Kidney tubule cell (primary cell): ENCODE measurements around the gene UBE2I.
"Not testable (repeated sequence)": the region's sequence is repeated elsewhere in the genome, so short reads cannot be mapped to it uniquely, and the experiment has no call there.

ENCODE experiments used
- DNase-seq: peaks from one replicate; pipeline ENCODE4 v3.0.0-alpha.2; 2018; ENCODE audit warnings: low spot score

Gene UBE2I

GRCh38 chr16:1314399-1315068 lies 5.1 kb downstream of the UBE2I start:
- DNase-seq = no peak

GRCh38 chr16:1315081-1316032 lies 5.9 kb downstream of the UBE2I start:
- DNase-seq = no peak

GRCh38 chr16:1316033-1316405 lies 6.6 kb downstream of the UBE2I start:
- DNase-seq = no peak

GRCh38 chr16:1317479-1318267 lies 8.2 kb downstream of the UBE2I start:
- DNase-seq = no peak

GRCh38 chr16:1318268-1318545 lies 8.8 kb downstream of the UBE2I start:
- DNase-seq = no peak

DNA sequence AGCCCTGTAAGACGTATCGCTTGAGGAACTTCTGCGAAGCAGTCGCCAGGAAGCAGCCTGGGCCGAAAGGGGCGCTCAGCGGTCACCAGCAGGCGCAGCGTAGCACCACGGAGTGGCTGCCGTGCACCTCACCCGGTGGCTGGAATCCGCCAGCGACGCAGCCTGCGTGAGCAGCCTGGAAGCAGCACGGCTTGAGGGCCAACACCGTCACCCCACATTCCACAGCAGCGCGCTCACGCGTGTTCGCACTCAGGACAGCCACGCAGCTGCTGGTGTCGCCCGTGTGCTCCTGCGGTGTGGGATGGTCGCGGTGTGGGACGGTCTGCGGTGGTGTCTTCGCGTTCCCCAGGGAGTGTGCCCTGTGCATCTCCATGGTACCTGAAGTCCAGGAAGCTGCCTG lies 9.6 kb downstream of the UBE2I start:
- no peak for DNase-seq

DNA sequence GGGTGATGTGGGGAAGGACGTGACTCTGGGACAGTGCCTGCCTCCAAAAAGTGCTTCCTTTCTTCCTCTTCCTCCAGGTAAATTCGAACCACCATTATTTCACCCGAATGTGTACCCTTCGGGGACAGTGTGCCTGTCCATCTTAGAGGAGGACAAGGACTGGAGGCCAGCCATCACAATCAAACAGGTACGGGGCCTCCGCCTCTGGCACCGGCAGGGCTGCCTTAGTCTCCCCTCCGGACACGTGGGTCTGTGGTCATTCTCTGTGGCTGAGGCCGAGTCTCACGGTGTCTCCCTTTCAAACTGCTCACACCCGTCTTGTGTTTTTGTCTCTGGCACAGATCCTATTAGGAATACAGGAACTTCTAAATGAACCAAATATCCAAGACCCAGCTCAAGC lies 10.7 kb downstream of the UBE2I start:
- no peak for DNase-seq

DNA sequence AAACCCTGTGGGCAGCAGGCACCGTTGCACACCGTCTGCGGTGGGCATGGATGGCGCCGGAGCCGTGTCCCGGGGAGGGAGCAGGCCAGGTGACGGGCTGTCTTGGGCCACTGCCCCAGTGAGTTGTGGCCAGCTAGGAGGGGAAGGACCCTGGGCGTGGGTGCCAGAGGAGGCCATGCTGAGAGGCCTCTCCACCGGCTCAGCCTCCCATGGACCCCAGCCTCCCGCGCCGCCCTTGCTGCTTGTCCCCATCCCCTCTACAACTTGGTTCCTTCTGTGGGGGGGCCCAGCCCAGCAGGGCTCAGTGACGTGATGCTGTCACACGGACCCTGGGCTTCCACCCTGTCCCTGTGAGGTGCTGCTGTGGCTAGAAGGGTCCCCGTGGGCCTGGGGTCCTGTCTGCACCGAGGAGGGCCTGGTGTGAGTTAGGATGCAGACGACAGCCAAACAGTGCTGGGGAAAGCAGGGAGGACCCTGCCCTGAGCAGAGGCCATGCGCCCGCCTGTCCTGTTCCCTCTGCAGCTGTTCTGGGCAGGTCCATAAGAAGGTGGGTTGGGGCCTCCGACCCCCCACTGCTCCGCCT lies 11.3 kb downstream of the UBE2I start:
- DNase-seq = no peak

GRCh38 chr16:1322407-1322806 lies 13.0 kb downstream of the UBE2I start:
- no peak for DNase-seq

DNA sequence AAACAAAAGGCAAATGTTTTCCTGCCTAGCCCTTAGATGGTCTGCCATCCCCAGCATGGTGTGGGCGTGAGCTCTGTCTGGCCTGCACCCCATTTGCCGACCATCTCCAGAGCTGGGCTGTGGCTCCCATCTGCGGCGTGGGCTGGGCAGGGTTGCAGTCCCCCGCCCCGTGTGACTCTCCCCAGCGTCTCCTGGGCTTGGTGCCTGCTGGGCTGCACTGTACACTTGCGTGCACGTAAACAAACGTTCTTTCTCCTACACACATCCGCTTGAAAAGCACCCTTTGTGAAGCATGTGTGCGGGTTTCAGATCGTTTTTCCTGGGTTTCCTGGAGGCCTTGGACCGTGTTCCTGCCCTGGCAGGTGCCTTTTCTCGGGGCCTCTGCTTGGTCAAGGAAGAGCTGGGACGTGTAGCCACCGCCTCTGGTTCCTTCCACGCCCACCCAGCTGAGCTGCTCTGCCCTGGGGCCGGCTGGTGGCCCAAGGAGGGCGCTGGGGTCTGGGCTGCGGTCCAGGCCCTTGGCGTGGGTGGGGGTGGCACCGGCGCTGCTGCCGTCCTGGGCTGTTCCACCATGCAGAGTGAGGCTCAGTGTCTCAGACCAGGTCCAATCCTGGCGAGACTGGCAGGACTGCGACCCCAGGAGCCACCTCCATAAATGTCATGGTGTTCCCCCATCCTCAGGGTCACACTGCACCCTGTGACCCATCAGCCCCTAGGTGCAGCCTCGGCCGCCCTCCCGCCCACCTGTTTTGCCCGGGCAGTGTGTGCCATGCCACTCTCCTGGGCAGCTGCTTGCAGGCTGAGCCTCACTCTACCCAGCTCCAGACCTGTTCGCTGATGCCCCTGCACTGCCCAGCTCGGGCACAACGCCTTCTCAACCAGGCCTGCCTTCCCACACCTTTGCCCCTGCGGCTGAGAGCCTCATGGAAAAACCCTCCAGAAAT lies 14.1 kb downstream of the UBE2I start:
- DNase-seq = no peak

DNA sequence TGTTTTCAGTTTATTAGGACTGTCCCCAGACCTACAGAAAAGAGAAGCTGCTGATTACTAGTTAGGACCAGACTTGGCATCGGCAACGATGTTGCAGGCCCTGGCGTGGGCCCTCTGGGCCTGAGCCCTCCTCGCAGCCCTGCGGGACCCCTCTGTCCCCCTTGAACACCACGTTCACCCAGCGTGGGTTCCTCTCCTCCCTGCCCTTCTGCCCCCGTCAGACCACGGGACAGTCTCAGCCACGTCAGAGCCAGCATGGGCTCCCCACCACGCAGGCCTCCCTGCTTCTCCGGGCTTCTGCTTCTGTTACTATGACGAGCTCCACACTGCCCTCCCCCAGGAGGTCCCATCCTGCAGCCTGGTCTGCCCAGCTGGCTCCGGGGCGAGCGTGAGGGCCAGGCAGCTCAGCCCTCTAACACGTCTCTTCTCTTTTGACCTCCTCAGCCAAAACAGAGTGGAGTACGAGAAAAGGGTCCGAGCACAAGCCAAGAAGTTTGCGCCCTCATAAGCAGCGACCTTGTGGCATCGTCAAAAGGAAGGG lies 14.9 kb downstream of the UBE2I start:
- DNase-seq = no peak

DNA sequence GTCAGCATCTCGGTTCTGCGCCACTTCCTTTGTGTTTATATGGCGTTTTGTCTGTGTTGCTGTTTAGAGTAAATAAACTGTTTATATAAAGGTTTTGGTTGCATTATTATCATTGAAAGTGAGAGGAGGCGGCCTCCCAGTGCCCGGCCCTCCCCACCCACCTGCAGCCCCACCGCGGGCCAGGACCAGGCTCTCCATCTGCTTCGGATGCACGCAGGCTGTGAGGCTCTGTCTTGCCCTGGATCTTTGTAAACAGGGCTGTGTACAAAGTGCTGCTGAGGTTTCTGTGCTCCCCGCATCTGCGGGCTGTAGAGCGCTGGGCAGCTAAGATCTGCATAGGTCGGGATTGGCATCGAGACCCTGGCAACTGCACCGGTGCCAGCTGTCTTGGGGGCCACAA lies 15.8 kb downstream of the UBE2I start:
- DNase-seq = no peak

DNA sequence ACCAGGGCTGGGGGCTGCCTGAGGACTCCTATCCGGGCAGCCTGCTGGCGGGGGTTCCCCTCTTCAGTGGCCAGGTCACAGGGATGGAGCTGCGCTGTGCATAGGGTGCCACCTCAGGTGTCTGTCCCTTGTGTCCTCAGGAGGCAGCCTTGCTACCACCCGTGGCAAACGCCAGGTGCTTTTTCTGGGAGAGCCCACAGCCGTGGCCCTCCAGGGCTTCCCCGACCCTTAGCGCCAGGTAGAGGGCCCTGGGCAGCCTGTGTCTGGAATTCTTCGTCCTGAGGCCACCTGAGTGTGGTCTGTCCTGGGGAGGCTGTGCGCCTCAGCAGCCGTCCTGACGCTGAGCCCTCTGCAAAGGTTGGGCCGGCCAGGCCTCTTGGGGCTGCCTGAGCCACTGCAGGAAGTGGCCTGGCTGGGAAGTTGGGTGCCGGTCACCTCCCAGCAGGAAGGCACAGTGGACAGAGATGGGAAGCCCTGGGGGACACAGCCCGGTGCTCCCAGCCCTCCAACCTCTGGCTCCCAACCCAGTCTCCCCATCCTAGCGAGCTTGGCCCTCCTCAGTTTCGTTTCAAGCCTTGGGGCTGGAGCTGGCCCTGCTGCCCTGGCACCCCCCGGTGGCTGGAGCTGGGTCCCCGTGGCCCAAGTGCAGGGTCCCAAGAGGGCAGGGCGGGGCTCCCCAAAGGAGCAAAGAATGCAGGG lies 16.4 kb downstream of the UBE2I start:
- DNase-seq = no peak

GRCh38 chr16:1326391-1326790 lies 17.0 kb downstream of the UBE2I start:
- DNase-seq = no peak

GRCh38 chr16:1326946-1327618 lies 17.6 kb downstream of the UBE2I start:
- no peak for DNase-seq

DNA sequence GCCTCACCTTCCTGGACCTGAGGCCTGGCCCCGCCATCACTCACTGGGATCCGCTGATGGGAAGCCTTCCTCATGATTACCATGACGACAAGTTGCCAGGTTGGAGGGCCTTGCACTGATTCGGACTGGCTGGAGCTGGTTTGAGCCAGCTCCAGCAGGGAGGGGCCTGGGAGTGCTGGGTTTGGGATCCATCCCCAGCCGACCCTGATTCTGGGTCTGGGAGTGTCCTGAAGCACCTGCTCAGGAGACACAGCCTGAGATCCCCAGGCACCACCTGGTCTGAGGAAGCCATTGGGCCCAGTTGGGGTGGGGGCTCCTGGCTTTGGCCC lies 18.1 kb downstream of the UBE2I start:
- no peak for DNase-seq

DNA sequence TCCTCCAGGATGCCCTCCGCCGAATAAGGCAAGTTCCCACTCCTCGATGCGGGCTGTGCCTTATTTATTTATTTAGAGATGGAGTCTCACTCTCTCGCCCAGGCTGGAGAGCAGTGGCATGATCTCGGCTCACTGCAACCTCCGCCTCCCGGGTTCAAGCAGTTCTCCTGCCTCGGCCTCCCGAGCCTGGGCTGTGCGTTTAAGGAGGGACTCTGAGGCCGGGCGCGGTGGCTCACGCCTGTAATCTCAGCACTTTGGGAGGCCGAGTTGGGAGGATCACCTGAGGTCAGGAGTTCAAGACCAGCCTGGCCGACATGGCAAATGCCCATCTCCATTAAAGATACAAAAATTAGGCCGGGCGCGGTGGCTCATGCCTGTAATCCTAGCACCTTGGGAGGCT lies 18.7 kb downstream of the UBE2I start:
- not testable (repeated sequence) for DNase-seq

DNA sequence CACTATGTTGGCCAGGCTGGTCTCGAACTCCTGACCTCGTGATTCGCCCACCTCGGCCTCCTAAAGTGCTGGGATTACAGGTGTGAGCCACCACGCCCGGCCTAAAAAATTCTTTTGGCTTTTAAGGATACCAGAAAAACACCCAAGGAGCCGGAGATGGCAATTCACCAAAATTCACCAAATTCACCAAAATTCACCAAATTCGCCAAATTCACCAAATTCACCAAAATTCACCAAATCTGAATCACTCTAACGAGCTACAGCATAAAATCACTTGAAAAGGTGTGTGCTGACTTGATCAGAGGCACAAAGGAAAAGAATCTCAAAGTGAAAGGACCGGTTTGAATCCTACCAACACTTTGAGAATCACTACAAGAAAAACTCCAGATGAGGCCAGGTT lies 19.5 kb downstream of the UBE2I start:
- DNase-seq = not testable (repeated sequence)

DNA sequence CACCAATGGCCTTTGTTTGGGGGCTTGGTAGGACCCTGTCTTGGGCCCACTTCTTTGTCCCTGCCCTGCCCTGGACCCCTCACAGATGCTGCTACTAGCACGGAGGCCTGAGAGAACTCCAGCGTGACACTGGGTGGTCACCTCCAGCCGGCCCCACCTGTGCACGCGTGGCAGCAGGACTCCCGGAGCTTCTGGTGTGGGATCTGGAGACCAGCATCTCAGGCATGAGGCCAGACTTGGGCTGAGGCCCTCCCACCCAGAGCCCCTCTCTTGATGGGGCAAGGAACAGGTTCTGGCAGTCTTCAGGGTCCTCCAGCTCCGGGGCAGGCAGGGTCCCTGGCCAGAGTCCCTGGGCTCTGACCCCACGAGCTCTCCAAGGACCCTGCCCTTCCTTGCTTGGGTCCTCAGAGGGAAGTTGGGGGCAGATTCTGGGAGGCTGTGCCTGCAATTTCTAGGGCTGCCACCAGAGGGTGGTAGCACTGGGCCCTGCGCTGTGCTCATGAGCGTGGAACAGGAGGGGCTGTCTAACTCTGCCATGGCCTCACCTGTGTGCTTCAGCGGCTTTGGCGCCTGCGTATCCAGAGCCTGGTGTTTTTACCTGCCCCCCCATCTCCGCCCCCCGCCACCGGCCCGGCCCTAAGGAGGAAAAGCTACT lies 21.0 kb downstream of the UBE2I start:
- DNase-seq = no peak
